ENCODE results near the gene IL2RA.

GRCh38 chr10:6108072-6108471 is 45.9 kb upstream of the IL2RA start:
- no peak for TF ChIP-seq CTCF (conservative IDR thresholded peaks at IDR 0.05)
- no peak for TF ChIP-seq ZFX (IDR thresholded peaks at IDR 0.05)

All from C4-2B (cell line).